ENCODE measurements around the gene MAN1A1.

The MAN1A1 gene

GRCh38 chr6:119129968-119130484 lies 219.5 kb downstream of the MAN1A1 start:
- peaks cover 8% of the 10 kb centered on the region for H3K27me3 Mint-ChIP-seq (ENCODE audit: low read depth, poor library complexity)
- DNase-seq = no peak
- H3K9me3 Mint-ChIP-seq = peaks cover 7% of the 10 kb centered on the region
- H3K4me1 Mint-ChIP-seq = peaks cover 9% of the 10 kb centered on the region
- no peak overlapping the region for H3K4me3 Mint-ChIP-seq
- no peak for TF ChIP-seq CTCF (IDR thresholded peaks at IDR 0.05)
- no peak overlapping the region for H3K27ac Mint-ChIP-seq
- H3K36me3 Mint-ChIP-seq (ENCODE audit: low read depth) = no peaks in the 10 kb centered on the region

GRCh38 chr6:119129148-119129967 lies 220.2 kb downstream of the MAN1A1 start:
- Mint-ChIP-seq H3K27ac (no peak overlapping the region), H3K4me3 (no peak overlapping the region)

GRCh38 chr6:119128252-119128912 lies 221.2 kb downstream of the MAN1A1 start:
- peaks cover 8% of the 10 kb centered on the region for H3K27me3 Mint-ChIP-seq (ENCODE audit: low read depth, poor library complexity)
- H3K4me3 Mint-ChIP-seq = no peak overlapping the region
- no peak for DNase-seq
- H3K27ac Mint-ChIP-seq = no peak overlapping the region
- no peaks in the 10 kb centered on the region for H3K36me3 Mint-ChIP-seq (ENCODE audit: low read depth)
- H3K9me3 Mint-ChIP-seq = peaks cover 7% of the 10 kb centered on the region
- peaks cover 9% of the 10 kb centered on the region for H3K4me1 Mint-ChIP-seq
- TF ChIP-seq CTCF (IDR thresholded peaks at IDR 0.05) = no peak

More at GRCh38 chr6:119129148-119129967, 220.2 kb downstream of the MAN1A1 start:
- H3K4me1 Mint-ChIP-seq = peaks cover 9% of the 10 kb centered on the region
- H3K27me3 Mint-ChIP-seq (ENCODE audit: low read depth, poor library complexity) = peaks cover 8% of the 10 kb centered on the region
- peak; percentile 15 for DNase-seq
- H3K36me3 Mint-ChIP-seq (ENCODE audit: low read depth) = no peaks in the 10 kb centered on the region
- TF ChIP-seq CTCF (IDR thresholded peaks at IDR 0.05) = peak; percentile 76
- peaks cover 7% of the 10 kb centered on the region for H3K9me3 Mint-ChIP-seq

- Mint-ChIP-seq H3K4me1 (peaks cover 9% of the 10 kb centered on the region), H3K27me3 (ENCODE audit: low read depth, poor library complexity) (peaks cover 7% of the 10 kb centered on the region), H3K4me3 (no peak overlapping the region), H3K36me3 (ENCODE audit: low read depth) (no peaks in the 10 kb centered on the region), H3K9me3 (peaks cover 7% of the 10 kb centered on the region), H3K27ac (no peak overlapping the region)
- no peak for DNase-seq
- no peak for TF ChIP-seq CTCF (IDR thresholded peaks at IDR 0.05)
Observed at GRCh38 chr6:119127627-119128026, 221.9 kb downstream of the MAN1A1 start.
